ENCODE measurements around the gene TMEM114. TPM values are rescaled to one million over a fixed set of nuclear protein-coding genes. Genes with fewer than 3 reads are reported as not detected.

TMEM114 gene
- total and polyA plus RNA-seq, 2 experiments from 2014 or later = not detected

DNA sequence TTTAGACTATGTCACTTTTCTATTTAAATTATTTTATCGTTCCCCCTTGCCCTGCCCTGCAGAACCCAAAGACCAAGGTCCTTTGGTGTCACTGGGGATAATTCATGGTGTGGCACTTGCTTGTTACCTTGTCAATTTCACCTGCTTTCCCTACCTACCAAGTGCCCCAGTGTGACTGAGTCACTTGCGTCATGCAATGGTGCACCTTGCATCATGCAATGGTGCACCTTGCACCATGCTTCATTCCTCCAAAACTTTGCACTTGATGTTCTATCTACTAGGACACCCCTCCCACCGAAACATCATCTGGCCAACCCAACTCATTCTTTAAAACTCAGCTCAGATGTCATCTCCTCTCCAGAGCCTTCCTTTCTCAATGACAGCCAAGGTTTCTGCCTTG, 47.1 kb downstream of the TMEM114 start:
- H2AFZ ChIP-seq = no peak overlapping the region
- TF ChIP-seq EZH2phosphoT487 (IDR thresholded peaks at IDR 0.05; ENCODE audit: insufficient read depth, low read depth) (no peak), EZH2 (IDR thresholded peaks at IDR 0.05; ENCODE audit: insufficient read depth, poor library complexity, severe bottlenecking) (no peak)
- H3K9me3 ChIP-seq (ENCODE audit: low read depth) = no peaks in the 10 kb centered on the region
- no peaks in the 10 kb centered on the region for H3K4me1 ChIP-seq (ENCODE audit: insufficient read depth)
- H3F3A ChIP-seq (ENCODE audit: insufficient read depth) = no peaks in the 10 kb centered on the region
- H3K9me2 ChIP-seq (ENCODE audit: insufficient read depth) = no peaks in the 10 kb centered on the region
- DNase-seq = no peak
- H3K4me2 ChIP-seq (ENCODE audit: unreplicated experiment) = no peak overlapping the region
- H3K9ac ChIP-seq = no peak overlapping the region
- H3K27me3 ChIP-seq (replicated peaks; ENCODE audit: insufficient read depth) = no peaks in the 10 kb centered on the region
- no peaks in the 10 kb centered on the region for H3K79me2 ChIP-seq (ENCODE audit: insufficient read depth)
- in situ Hi-C loops (cut with MboI) = no loop called here
- 7 to 13% methylated on average over 3 of the region's 3 CpGs for WGBS, 2 experiments (ENCODE audit: low coverage in 1 of 2, low lambda C conversion rate in 2 of 2, missing lambda C conversion rate in 2 of 2)
- H4K20me1 ChIP-seq (ENCODE audit: insufficient read depth) = no peaks in the 10 kb centered on the region
- no peaks in the 10 kb centered on the region for H3K36me3 ChIP-seq (ENCODE audit: low read depth)
- H3K27ac ChIP-seq = no peak overlapping the region
- no peak overlapping the region for H3K4me3 ChIP-seq

- Histone ChIP-seq H3K79me2 (ENCODE audit: insufficient read depth) (no peaks in the 10 kb centered on the region), H3K9ac (no peak overlapping the region), H3K36me3 (ENCODE audit: low read depth) (no peaks in the 10 kb centered on the region), H3K9me3 (ENCODE audit: low read depth) (no peaks in the 10 kb centered on the region), H3K4me1 (ENCODE audit: insufficient read depth) (no peaks in the 10 kb centered on the region), H3F3A (ENCODE audit: insufficient read depth) (no peaks in the 10 kb centered on the region), H3K4me2 (ENCODE audit: unreplicated experiment) (no peak overlapping the region), H3K27ac (no peak overlapping the region), H3K27me3 (replicated peaks; ENCODE audit: insufficient read depth) (no peaks in the 10 kb centered on the region), H3K9me2 (ENCODE audit: insufficient read depth) (no peaks in the 10 kb centered on the region), H2AFZ (no peak overlapping the region), H3K4me3 (no peak overlapping the region), H4K20me1 (ENCODE audit: insufficient read depth) (no peaks in the 10 kb centered on the region)
- DNase-seq = no peak
- TF ChIP-seq EZH2 (IDR thresholded peaks at IDR 0.05; ENCODE audit: insufficient read depth, poor library complexity, severe bottlenecking) (no peak), EZH2phosphoT487 (IDR thresholded peaks at IDR 0.05; ENCODE audit: insufficient read depth, low read depth) (no peak)
- 0 to 7% methylated on average over 2 of the region's 2 CpGs for WGBS, 2 experiments (ENCODE audit: low coverage in 1 of 2, low lambda C conversion rate in 2 of 2, missing lambda C conversion rate in 2 of 2)
- in situ Hi-C loops (cut with MboI) = no loop called here
Observed at GRCh38 chr16:8542393-8542792, 47.9 kb downstream of the TMEM114 start.

DNA sequence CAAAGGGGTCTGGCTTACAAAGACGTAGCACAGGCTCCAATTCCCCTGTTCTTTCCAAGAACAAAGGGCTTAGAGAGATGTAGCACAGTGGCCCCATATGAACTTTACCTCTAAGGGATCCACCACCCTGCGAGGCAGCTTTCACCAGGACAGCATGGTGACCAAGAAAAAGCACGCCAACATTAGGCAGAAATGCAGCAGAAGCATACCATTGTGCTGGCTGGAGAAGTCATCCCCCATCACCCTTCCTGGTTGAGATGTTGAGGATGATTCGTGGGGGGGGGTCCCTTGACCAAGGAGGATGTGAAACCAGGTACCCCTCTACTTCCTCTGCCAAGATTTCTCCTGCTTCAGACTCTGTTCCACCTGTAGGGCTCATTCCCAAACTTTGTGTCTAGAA, 48.4 kb downstream of the TMEM114 start:
- no peak for TF ChIP-seq EZH2phosphoT487 (IDR thresholded peaks at IDR 0.05; ENCODE audit: insufficient read depth, low read depth)
- in situ Hi-C loops (cut with MboI) = no loop called here

DNA sequence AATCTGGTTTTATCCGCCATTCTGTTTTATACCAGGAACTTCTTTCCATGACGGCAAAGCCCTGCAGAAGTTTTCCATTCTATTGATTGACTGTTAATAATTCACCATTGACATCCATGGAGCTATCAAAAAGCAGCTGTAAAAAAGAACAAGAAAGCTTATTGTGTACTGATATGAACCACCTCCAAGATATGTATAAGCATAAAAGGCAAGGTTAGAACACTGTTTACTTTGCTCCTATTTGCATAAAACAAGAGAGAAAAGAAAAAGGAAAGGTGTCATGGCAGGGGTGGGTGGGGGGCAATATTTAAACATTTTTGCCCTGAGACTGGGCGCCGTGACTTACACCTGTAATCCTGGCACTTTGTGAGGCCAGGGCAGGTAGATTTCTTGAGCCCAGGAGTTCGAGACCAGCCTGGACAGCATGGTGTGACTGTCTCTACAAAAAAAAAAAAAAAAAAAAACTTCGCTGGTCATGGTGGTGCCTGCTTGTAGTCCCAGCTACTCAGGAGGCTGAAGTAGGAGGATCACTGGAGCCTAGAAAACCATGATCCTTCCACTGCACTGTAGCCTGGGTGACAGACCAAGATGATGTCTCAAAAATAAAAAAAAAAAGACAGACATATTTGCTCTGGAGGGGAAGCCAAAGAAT, 52.5 kb downstream of the TMEM114 start:
- Histone ChIP-seq H3F3A (ENCODE audit: insufficient read depth) (no peaks in the 10 kb centered on the region), H4K20me1 (ENCODE audit: insufficient read depth) (no peaks in the 10 kb centered on the region), H3K79me2 (ENCODE audit: insufficient read depth) (no peaks in the 10 kb centered on the region), H3K27ac (no peak overlapping the region), H3K9me2 (ENCODE audit: insufficient read depth) (no peaks in the 10 kb centered on the region), H3K4me2 (ENCODE audit: unreplicated experiment) (no peak overlapping the region), H3K27me3 (replicated peaks; ENCODE audit: insufficient read depth) (no peaks in the 10 kb centered on the region), H2AFZ (no peak overlapping the region), H3K4me1 (ENCODE audit: insufficient read depth) (no peaks in the 10 kb centered on the region), H3K9ac (no peak overlapping the region), H3K4me3 (no peak overlapping the region), H3K36me3 (ENCODE audit: low read depth) (no peaks in the 10 kb centered on the region), H3K9me3 (ENCODE audit: low read depth) (no peaks in the 10 kb centered on the region)
- TF ChIP-seq EZH2 (IDR thresholded peaks at IDR 0.05; ENCODE audit: insufficient read depth, poor library complexity, severe bottlenecking) (no peak), EZH2phosphoT487 (IDR thresholded peaks at IDR 0.05; ENCODE audit: insufficient read depth, low read depth) (no peak)
- in situ Hi-C loops (cut with MboI) = no loop called here
- WGBS, 2 experiments (ENCODE audit: low coverage in 1 of 2, low lambda C conversion rate in 2 of 2, missing lambda C conversion rate in 2 of 2) = 18 to 33% methylated on average over 5 to 6 of the region's 6 CpGs
- DNase-seq = no peak

More for the DNA sequence above, 48.4 kb downstream of the TMEM114 start:
- no peak overlapping the region for H3K4me3 ChIP-seq
- H3F3A ChIP-seq (ENCODE audit: insufficient read depth) = no peaks in the 10 kb centered on the region
- H3K9me2 ChIP-seq (ENCODE audit: insufficient read depth) = no peaks in the 10 kb centered on the region
- H3K27ac ChIP-seq = no peak overlapping the region
- no peak overlapping the region for H3K9ac ChIP-seq
- H3K9me3 ChIP-seq (ENCODE audit: low read depth) = no peaks in the 10 kb centered on the region
- H4K20me1 ChIP-seq (ENCODE audit: insufficient read depth) = no peaks in the 10 kb centered on the region
- no peak for DNase-seq
- WGBS, 2 experiments (ENCODE audit: low coverage in 1 of 2, low lambda C conversion rate in 2 of 2, missing lambda C conversion rate in 2 of 2) = 4 to 7% methylated on average over 4 of the region's 4 CpGs
- no peaks in the 10 kb centered on the region for H3K36me3 ChIP-seq (ENCODE audit: low read depth)
- no peak overlapping the region for H2AFZ ChIP-seq
- no peaks in the 10 kb centered on the region for H3K27me3 ChIP-seq (replicated peaks; ENCODE audit: insufficient read depth)
- H3K4me1 ChIP-seq (ENCODE audit: insufficient read depth) = no peaks in the 10 kb centered on the region
- no peaks in the 10 kb centered on the region for H3K79me2 ChIP-seq (ENCODE audit: insufficient read depth)
- H3K4me2 ChIP-seq (ENCODE audit: unreplicated experiment) = no peak overlapping the region

DNA sequence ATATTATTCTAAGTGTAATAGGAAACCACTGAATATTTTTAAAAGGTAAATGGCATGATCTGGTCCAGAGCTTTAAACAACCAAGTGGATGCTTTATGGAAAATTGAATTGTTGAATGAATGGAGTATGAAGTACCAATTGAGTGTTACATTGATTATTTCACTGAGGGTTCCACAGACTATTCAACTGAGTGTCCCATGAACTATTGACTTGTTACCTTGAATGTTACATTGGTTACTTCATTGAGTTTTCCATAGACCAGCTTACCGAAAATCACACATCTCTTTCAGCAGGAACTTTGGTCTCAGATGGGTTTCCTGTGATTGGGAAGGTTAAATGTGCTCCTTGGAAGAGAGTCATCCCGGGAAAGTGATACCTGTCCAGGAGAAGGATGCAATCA, 56.8 kb downstream of the TMEM114 start:
- in situ Hi-C loops (cut with MboI) = no loop called here
- no peak for TF ChIP-seq EZH2phosphoT487 (IDR thresholded peaks at IDR 0.05; ENCODE audit: insufficient read depth, low read depth)
- TF ChIP-seq EZH2 (IDR thresholded peaks at IDR 0.05; ENCODE audit: insufficient read depth, poor library complexity, severe bottlenecking) = no peak
- no peaks in the 10 kb centered on the region for H3K9me2 ChIP-seq (ENCODE audit: insufficient read depth)

More for the DNA sequence above, 56.8 kb downstream of the TMEM114 start:
- Histone ChIP-seq H3K9me3 (ENCODE audit: low read depth) (no peaks in the 10 kb centered on the region), H3K4me1 (ENCODE audit: insufficient read depth) (no peaks in the 10 kb centered on the region), H3F3A (ENCODE audit: insufficient read depth) (no peaks in the 10 kb centered on the region), H3K36me3 (ENCODE audit: low read depth) (no peaks in the 10 kb centered on the region), H4K20me1 (ENCODE audit: insufficient read depth) (no peaks in the 10 kb centered on the region), H3K4me3 (no peak overlapping the region), H3K27ac (no peak overlapping the region), H3K79me2 (ENCODE audit: insufficient read depth) (no peaks in the 10 kb centered on the region), H3K9ac (no peak overlapping the region), H2AFZ (no peak overlapping the region), H3K27me3 (replicated peaks; ENCODE audit: insufficient read depth) (no peaks in the 10 kb centered on the region), H3K4me2 (ENCODE audit: unreplicated experiment) (no peak overlapping the region)
- 20 to 26% methylated on average over 2 of the region's 2 CpGs for WGBS, 2 experiments (ENCODE audit: low coverage in 1 of 2, low lambda C conversion rate in 2 of 2, missing lambda C conversion rate in 2 of 2)
- DNase-seq = no peak
